ENCODE data around the gene CSN1S1.
"Not testable (repeated sequence)": the region's sequence is repeated elsewhere in the genome, so short reads cannot be mapped to it uniquely, and the experiment has no call there.

DNA sequence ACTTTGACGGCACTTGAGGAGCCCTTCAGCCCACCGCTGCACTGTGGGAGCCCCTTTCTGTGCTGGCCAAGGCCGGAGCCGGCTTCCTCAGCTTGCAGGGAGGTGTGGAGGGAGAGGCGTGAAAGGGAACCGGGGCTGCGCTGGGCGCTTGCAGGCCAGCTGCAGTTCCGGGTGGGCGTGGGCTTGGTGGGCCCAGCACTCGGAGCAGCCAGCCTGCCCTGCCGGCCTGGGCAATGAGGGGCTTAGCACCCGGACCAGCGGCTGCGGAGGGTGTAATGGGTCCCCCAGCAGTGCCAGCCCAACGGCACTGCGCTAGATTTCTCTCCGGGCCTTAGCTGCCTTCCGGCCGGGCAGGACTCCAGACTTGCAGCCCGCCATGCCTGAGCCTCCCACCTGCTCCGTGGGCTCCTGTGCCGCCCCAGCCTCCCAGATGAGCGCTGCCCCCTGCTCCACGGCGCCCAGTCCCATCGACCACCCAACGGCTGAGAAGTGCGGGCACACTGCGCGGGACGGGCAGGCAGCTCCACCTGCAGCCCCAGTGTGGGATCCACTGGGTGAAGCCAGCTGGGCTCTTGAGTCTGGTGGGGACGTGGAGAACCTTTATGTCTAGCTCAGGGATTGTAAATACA, 7.0 kb upstream of the CSN1S1 start:
- TF ChIP-seq, protein P1, sequence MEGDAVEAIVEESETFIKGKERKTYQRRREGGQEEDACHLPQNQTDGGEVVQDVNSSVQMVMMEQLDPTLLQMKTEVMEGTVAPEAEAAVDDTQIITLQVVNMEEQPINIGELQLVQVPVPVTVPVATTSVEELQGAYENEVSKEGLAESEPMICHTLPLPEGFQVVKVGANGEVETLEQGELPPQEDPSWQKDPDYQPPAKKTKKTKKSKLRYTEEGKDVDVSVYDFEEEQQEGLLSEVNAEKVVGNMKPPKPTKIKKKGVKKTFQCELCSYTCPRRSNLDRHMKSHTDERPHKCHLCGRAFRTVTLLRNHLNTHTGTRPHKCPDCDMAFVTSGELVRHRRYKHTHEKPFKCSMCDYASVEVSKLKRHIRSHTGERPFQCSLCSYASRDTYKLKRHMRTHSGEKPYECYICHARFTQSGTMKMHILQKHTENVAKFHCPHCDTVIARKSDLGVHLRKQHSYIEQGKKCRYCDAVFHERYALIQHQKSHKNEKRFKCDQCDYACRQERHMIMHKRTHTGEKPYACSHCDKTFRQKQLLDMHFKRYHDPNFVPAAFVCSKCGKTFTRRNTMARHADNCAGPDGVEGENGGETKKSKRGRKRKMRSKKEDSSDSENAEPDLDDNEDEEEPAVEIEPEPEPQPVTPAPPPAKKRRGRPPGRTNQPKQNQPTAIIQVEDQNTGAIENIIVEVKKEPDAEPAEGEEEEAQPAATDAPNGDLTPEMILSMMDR (IDR thresholded peaks at IDR 0.05): not testable (repeated sequence)
- TF ChIP-seq POLR2A, POLR2AphosphoS5 (IDR thresholded peaks at IDR 0.05): not testable (repeated sequence)

Measured in prostate gland (tissue), 2 donors.